DOHH2 (cell line): ENCODE measurements around the gene TEKT5.

ENCODE experiments used
- H3F3A ChIP-seq: fragments of 200-600 bp; sonication (generic), shearing (Covaris generic); 2 replicates; pipeline ENCODE4 v1.6.0; 2016; ENCODE audit warnings: antibody characterized with exemption, mild to moderate bottlenecking; ENCODE audit not compliant: control insufficient read depth, insufficient read depth
- H3K27ac ChIP-seq: fragments of 200-600 bp; sonication (generic); 2 replicates; pipeline ENCODE4 v1.5.1; 2014; ENCODE audit warnings: low read depth, mild to moderate bottlenecking, low read length, moderate library complexity
- H3K27me3 ChIP-seq: fragments of 200-600 bp; sonication (generic); 2 replicates; pipeline ENCODE4 v1.6.1; 2014; ENCODE audit warnings: mild to moderate bottlenecking, low read length, mixed read lengths; ENCODE audit not compliant: control insufficient read depth
- H3K36me3 ChIP-seq: fragments of 200-600 bp; sonication (generic); 2 replicates; pipeline ENCODE4 v1.6.1; 2014; ENCODE audit warnings: mild to moderate bottlenecking, low read length, moderate library complexity, mixed read lengths; ENCODE audit not compliant: control insufficient read depth
- H3K4me1 ChIP-seq: fragments of 200-600 bp; sonication (generic); 2 replicates; pipeline ENCODE4 v1.6.1; 2014; ENCODE audit warnings: mild to moderate bottlenecking, low read length, mixed read lengths; ENCODE audit not compliant: control insufficient read depth
- H3K4me2 ChIP-seq: fragments of 200-600 bp; sonication (generic); 2 replicates; pipeline ENCODE4 v1.6.0; 2014; ENCODE audit warnings: mild to moderate bottlenecking, low read length, moderate library complexity
- H3K4me3 ChIP-seq: fragments of 200-600 bp; sonication (generic); 2 replicates; pipeline ENCODE4 v1.5.1; 2014; ENCODE audit warnings: mild to moderate bottlenecking, low read length, mixed read lengths
- H3K79me2 ChIP-seq: fragments of 200-600 bp; sonication (generic); 2 replicates; pipeline ENCODE4 v1.6.1; 2014; ENCODE audit warnings: mild to moderate bottlenecking, low read length, mixed read lengths; ENCODE audit not compliant: control insufficient read depth
- H3K9me2 ChIP-seq: fragments of 200-600 bp; sonication (generic); replicated peaks from 2 replicates; pipeline ENCODE4 v1.6.1; 2014; ENCODE audit warnings: mild to moderate bottlenecking, low read length, mixed read lengths; ENCODE audit not compliant: control insufficient read depth
- H3K9me3 ChIP-seq: fragments of 200-600 bp; sonication (generic); 2 replicates; pipeline ENCODE4 v1.6.1; 2014; ENCODE audit warnings: antibody characterized with exemption, low read length, mixed read lengths; ENCODE audit not compliant: control insufficient read depth, insufficient read depth
- H4K20me1 ChIP-seq: fragments of 200-600 bp; sonication (generic); 2 replicates; pipeline ENCODE4 v1.6.0; 2014; ENCODE audit warnings: low read depth, mild to moderate bottlenecking, antibody characterized with exemption, low read length, moderate library complexity; ENCODE audit not compliant: control insufficient read depth, insufficient read depth
- EZH2phosphoT487 ChIP-seq: fragments of 200-600 bp; sonication (generic); IDR thresholded peaks from 2 replicates; pipeline ENCODE4 v1.6.1; 2017; ENCODE audit warnings: borderline replicate concordance, mild to moderate bottlenecking, antibody characterized with exemption, low read length, moderate library complexity, mixed read lengths
- TF ChIP-seq, protein P1 (sequence below): fragments of 200-600 bp; sonication (generic); IDR thresholded peaks from one replicate; pipeline ENCODE4 v1.5.1; 2014; ENCODE audit warnings: antibody characterized with exemption, mild to moderate bottlenecking, low read depth, low read length; ENCODE audit not compliant: poor library complexity, severe bottlenecking

TEKT5 gene

DNA sequence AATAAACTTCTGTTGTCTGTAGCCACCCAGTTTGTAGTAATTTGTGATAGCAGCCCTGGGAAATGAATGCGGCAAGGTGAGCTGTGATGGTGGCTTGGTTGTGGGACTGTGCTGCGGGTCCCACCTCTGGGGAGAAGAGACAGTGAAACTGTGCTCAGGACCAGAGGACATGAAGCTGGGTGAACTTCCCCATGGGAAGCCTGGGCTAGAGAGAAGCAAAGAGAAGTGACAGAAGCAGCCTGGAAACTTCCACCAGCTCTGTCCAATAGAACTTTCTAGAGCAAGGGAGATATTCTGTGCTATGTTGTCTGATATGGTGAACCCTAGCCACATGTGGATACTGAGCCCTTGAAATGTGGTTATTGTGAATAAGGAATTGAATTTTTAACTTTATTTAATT, 62.8 kb downstream of the TEKT5 start:
- H3F3A ChIP-seq: no peaks in the 10 kb centered on the region
- H3K9me2 ChIP-seq: no peaks in the 10 kb centered on the region
- no peak overlapping the region for H3K27ac ChIP-seq
- H3K27me3 ChIP-seq: no peaks in the 10 kb centered on the region
- H3K4me2 ChIP-seq: no peak overlapping the region
- no peaks in the 10 kb centered on the region for H3K36me3 ChIP-seq
- H3K4me3 ChIP-seq: no peak overlapping the region
- H3K4me1 ChIP-seq: no peaks in the 10 kb centered on the region
- H3K79me2 ChIP-seq: no peaks in the 10 kb centered on the region
- H3K9me3 ChIP-seq: no peaks in the 10 kb centered on the region
- H4K20me1 ChIP-seq: no peaks in the 10 kb centered on the region
- no peak for TF ChIP-seq EZH2phosphoT487
- TF ChIP-seq, protein P1, sequence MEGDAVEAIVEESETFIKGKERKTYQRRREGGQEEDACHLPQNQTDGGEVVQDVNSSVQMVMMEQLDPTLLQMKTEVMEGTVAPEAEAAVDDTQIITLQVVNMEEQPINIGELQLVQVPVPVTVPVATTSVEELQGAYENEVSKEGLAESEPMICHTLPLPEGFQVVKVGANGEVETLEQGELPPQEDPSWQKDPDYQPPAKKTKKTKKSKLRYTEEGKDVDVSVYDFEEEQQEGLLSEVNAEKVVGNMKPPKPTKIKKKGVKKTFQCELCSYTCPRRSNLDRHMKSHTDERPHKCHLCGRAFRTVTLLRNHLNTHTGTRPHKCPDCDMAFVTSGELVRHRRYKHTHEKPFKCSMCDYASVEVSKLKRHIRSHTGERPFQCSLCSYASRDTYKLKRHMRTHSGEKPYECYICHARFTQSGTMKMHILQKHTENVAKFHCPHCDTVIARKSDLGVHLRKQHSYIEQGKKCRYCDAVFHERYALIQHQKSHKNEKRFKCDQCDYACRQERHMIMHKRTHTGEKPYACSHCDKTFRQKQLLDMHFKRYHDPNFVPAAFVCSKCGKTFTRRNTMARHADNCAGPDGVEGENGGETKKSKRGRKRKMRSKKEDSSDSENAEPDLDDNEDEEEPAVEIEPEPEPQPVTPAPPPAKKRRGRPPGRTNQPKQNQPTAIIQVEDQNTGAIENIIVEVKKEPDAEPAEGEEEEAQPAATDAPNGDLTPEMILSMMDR: no peak

DNA sequence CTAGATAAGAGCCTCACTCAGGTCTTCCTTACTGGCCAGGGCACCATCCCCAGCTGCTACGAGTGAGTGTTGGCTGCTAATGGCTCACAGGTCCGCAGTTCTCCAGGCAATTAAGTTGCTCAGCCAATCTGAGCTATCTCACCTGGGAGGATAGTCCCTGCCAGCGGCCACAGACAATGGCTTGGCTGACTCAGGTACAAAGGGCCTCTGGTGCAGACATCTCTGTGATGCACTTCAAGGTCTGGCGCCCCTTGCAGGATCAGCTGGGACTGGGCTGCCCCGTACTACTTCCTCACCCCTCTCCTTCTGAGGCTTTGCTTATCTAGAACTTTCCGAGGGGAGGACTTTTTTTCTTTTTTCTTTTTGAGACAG, 65.2 kb downstream of the TEKT5 start:
- no peaks in the 10 kb centered on the region for H3K79me2 ChIP-seq
- H3F3A ChIP-seq: no peaks in the 10 kb centered on the region
- H3K36me3 ChIP-seq: no peaks in the 10 kb centered on the region
- H3K27me3 ChIP-seq: no peaks in the 10 kb centered on the region
- H3K27ac ChIP-seq: no peak overlapping the region
- H3K4me1 ChIP-seq: no peaks in the 10 kb centered on the region
- no peaks in the 10 kb centered on the region for H3K9me3 ChIP-seq
- no peak overlapping the region for H3K4me2 ChIP-seq
- no peak for TF ChIP-seq EZH2phosphoT487
- TF ChIP-seq, protein P1: no peak
- no peaks in the 10 kb centered on the region for H3K9me2 ChIP-seq
- no peaks in the 10 kb centered on the region for H4K20me1 ChIP-seq
- no peak overlapping the region for H3K4me3 ChIP-seq

DNA sequence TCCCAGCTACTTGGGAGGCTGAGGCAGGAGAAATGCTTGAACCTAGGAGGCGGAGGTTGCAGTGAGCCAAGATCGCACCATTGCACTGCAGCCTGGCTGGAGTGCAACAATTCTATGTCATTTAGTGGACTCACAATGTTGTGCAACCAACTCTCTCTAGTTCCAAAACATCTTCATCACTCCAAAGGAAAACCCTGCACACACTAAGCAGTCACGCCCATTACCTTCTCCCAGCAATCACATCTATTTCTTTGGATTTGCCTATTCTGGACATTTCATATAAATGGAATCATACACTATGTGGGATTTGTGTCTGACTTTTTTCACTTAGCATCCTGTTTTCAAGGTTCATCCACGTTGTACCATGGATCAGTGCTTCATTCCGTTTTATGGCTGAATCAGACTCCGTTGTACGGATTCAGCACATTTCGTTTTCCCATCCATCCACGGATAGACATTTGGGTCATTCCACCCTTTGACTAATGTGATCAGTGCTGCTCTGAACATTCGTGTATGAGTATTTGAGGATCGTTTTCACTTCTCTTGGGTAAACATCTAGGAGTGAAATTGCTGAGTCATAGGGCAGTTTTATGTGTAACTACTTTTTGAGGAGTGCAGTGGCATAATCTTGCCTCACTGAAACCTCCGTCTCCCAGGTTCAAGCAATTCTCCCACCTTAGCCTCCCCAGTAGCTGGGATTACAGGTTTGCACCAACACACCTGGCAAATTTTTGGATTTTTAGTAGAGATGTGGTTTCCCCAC, 69.0 kb downstream of the TEKT5 start:
- H3K9me2 ChIP-seq: no peaks in the 10 kb centered on the region
- no peaks in the 10 kb centered on the region for H3F3A ChIP-seq
- no peak overlapping the region for H3K4me2 ChIP-seq
- H3K79me2 ChIP-seq: no peaks in the 10 kb centered on the region
- TF ChIP-seq, protein P1: no peak
- no peak for TF ChIP-seq EZH2phosphoT487
- H3K36me3 ChIP-seq: no peaks in the 10 kb centered on the region
- no peaks in the 10 kb centered on the region for H3K4me1 ChIP-seq
- H3K9me3 ChIP-seq: no peaks in the 10 kb centered on the region
- no peak overlapping the region for H3K27ac ChIP-seq
- no peaks in the 10 kb centered on the region for H3K27me3 ChIP-seq
- no peak overlapping the region for H3K4me3 ChIP-seq
- H4K20me1 ChIP-seq: no peaks in the 10 kb centered on the region
